GM12872 (cell line): ENCODE results near the gene EFHB.

Experiments
- TF ChIP-seq, protein P1 (sequence below): IDR thresholded peaks from 3 replicates; pipeline ENCODE4 v1.5.1; 2011; ENCODE audit warnings: low read depth, mild to moderate bottlenecking, low read length, moderate library complexity; ENCODE audit not compliant: insufficient read depth

Gene EFHB

DNA sequence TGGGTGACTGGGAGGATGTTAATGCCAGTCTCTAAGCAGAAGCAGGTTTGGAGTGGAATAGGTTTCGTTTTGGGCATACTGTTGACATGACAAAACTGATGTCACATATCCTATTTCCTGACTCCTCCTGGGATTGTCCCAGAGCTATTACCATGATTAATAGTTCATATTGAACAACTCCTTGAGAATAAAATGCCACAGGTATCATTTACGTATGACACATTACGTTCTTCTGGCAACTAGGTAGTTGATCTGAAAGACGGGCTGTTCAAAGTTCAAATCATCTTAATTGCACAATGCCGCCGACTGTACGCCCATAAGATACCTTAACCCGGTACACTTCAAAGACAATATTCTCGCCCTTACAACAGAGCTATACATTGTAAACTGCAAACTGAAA lies 11.5 kb upstream of the EFHB start:
- TF ChIP-seq, protein P1, sequence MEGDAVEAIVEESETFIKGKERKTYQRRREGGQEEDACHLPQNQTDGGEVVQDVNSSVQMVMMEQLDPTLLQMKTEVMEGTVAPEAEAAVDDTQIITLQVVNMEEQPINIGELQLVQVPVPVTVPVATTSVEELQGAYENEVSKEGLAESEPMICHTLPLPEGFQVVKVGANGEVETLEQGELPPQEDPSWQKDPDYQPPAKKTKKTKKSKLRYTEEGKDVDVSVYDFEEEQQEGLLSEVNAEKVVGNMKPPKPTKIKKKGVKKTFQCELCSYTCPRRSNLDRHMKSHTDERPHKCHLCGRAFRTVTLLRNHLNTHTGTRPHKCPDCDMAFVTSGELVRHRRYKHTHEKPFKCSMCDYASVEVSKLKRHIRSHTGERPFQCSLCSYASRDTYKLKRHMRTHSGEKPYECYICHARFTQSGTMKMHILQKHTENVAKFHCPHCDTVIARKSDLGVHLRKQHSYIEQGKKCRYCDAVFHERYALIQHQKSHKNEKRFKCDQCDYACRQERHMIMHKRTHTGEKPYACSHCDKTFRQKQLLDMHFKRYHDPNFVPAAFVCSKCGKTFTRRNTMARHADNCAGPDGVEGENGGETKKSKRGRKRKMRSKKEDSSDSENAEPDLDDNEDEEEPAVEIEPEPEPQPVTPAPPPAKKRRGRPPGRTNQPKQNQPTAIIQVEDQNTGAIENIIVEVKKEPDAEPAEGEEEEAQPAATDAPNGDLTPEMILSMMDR: no peak

DNA sequence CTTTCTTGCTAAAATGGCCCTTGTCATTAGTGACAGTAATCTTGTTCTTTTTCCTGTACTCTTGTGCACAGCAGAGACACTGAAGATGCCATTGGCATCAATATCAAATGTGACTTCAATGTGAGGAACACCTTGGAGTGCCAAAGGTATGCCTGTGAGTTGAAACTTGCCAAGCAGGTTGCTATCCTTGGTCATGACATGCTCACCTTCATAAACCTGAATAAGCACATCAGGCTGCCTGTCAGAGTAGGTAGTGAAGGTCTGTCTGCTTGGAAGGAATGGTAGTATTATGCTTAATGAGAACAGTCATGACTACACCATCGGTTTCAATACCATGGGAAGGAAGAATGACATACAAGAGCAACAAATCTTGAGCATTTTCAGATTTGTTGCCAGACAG lies 6.6 kb upstream of the EFHB start:
- TF ChIP-seq, protein P1: no peak

DNA sequence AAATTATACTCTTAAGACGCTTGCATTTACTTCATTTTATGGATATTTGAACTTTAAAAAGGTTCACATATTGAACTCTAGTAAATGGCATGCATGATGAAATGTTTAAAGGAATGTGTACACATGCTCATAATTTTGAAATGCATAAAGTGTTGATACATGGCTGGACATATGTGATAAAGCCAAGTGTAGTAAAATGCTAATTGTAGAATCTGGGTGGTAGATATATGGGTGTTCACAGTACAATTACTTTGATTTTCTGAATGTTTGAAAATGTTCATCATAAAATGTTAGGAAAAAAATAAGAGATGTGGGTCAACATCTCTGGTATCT lies 4.2 kb upstream of the EFHB start:
- TF ChIP-seq, protein P1: no peak

DNA sequence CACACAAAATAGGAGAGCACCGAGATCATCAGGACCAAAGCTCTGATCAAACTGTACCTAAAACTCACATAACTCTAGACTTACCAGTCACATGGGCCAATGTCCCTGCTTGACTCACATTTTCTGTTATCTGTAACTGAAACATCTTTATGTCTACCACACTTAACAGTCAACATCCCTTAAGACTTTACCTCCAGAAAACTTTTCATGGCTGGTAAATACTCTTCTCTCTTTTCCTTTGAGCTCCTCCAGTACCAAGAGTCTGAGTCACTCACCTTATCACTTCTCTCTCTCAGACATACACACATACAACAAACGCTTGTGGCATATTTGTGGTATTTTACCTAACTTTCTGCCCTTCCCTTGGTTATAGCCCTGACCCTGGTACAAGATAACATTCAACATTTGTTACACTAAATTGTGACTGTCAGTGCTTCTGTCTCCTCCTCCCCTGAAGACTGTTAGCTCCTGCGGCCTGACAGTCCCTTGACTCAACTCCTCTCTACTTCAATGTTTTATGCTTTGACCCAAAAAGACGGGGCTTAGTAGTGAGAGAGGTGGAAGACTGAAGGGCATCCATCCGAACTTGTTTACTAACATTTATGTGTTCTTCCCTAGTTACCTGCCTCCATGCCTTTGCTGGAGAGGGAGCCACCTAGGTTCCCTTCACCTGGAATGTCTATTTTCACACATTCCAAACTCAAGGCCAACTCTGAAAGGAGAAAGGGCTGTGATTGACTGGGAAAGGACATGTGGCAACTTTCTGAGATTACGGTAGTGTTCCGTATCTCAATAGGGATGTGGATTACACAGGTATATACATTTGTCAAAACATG lies 3.7 kb upstream of the EFHB start:
- TF ChIP-seq, protein P1: no peak

DNA sequence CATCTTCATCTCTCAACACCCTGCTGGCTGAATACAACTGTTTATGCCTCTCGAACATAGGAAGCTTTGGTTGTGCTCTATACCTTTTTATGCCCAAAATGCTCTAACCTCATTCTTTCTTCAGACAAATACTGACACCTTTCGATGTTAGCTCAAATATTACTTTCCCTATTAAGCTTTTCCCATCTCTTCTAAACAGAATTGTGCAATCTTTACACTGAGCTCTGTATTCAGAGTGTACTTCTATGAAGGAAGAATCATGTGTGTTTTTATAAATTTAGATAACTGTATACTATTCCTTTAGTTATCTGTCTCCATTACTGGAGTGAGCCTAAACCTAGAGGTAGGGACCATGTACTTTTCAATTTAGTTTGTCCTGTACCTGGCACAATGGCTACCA lies 1.6 kb downstream of the EFHB start:
- TF ChIP-seq, protein P1: no peak

DNA sequence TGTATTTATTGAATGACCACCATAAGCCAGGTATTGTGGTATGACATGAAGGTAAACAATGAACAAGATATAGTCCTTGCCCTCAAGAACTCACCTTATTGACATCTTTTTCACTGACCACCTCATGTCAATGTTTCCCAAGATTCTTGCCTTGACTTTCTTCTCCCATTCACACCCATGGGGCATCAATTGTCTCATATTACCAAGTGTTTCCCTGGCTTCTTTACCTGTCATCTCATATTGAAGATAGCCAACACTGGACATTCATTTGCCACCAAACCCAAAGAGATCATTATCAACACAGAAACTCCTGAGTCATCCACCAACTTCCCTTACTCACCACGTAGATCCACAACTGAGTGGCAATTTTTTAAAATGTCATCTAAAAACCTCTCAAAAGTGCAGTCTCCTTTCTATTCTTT lies 2.2 kb downstream of the EFHB start:
- TF ChIP-seq, protein P1: no peak

DNA sequence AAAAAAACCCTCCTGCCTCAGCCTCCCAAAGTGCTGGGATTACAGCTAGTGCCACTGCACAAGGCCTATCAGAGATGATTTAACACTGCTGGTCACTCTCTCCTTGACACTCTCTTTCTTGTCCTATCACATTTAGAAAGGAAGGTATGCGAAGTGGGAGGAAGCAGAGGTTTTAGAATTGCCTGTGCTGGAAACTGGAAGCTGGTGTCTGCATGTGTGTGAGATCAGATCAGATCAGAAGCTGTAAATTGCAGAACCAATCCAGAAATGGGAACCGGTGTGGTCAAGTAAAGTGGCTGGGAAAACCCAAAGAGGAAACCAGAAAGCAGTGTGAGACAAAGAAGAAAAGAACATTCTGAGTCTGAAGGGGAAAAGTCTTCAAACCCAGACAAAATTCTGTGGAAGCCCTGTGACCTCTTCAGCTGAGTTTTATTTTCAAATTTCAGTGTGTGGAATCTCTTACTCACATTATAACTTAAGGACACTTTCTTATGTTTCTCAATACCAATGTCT lies 2.8 kb downstream of the EFHB start:
- TF ChIP-seq, protein P1: no peak
